GM12801 (cell line): ENCODE data around the gene ARSB.

Experiments
- CTCF ChIP-seq: IDR thresholded peaks from one replicate; pipeline ENCODE4 v1.5.1; 2011; ENCODE audit warnings: control low read depth; ENCODE audit not compliant: insufficient read length; ENCODE audit errors: extremely low read depth

Gene ARSB

GRCh38 chr5:78746021-78746770, 238.9 kb downstream of the ARSB start:
- no peak for TF ChIP-seq CTCF

- no peak for TF ChIP-seq CTCF
Observed at GRCh38 chr5:78744951-78745534, 240.1 kb downstream of the ARSB start.

- no peak for TF ChIP-seq CTCF
Observed at GRCh38 chr5:78741019-78741418, 244.1 kb downstream of the ARSB start.

- TF ChIP-seq CTCF: no peak
Observed at GRCh38 chr5:78738693-78739300, 246.3 kb downstream of the ARSB start.

GRCh38 chr5:78738104-78738503, 247.0 kb downstream of the ARSB start:
- no peak for TF ChIP-seq CTCF

GRCh38 chr5:78735834-78736463, 249.2 kb downstream of the ARSB start:
- TF ChIP-seq CTCF: no peak

- no peak for TF ChIP-seq CTCF
Observed at GRCh38 chr5:78734950-78735349, 250.2 kb downstream of the ARSB start.
